GM12874 (cell line): ENCODE data around the gene RTN4RL2.

Source experiments
- CTCF ChIP-seq: IDR thresholded peaks from 2 replicates; pipeline ENCODE4 v1.5.1; 2011; ENCODE audit warnings: low read depth, mild to moderate bottlenecking, control low read depth, low read length, moderate library complexity; ENCODE audit not compliant: insufficient read depth

Gene RTN4RL2

GRCh38 chr11:57485217-57485990 is 25.1 kb downstream of the RTN4RL2 start:
- no peak for TF ChIP-seq CTCF

- TF ChIP-seq CTCF: no peak
These were observed 26.9 kb downstream of the RTN4RL2 start for GRCh38 chr11:57487021-57487778.

GRCh38 chr11:57487920-57488659 is 27.8 kb downstream of the RTN4RL2 start:
- no peak for TF ChIP-seq CTCF

- TF ChIP-seq CTCF: no peak
These were observed 30.3 kb downstream of the RTN4RL2 start for GRCh38 chr11:57490456-57491248.

GRCh38 chr11:57491371-57492061 is 31.2 kb downstream of the RTN4RL2 start:
- peak; percentile 86 for TF ChIP-seq CTCF

GRCh38 chr11:57493507-57494503 is 33.5 kb downstream of the RTN4RL2 start:
- peak; percentile 95 for TF ChIP-seq CTCF
